Urinary bladder (tissue), 4 donors: ENCODE measurements around the gene FSTL5. TPM values are rescaled to one million over a fixed set of nuclear protein-coding genes. Genes with fewer than 3 reads are reported as not detected.

Source experiments
- DNase-seq: peaks from one replicate; pipeline ENCODE4 v3.0.0-alpha.2; 2015; ENCODE audit errors: extremely low spot score
- H3K27ac ChIP-seq: one replicate; pipeline ENCODE4 v1.5.1; 2013; ENCODE audit warnings: low read depth, mild to moderate bottlenecking, moderate library complexity
- H3K36me3 ChIP-seq: one replicate; pipeline ENCODE4 v1.6.1; 2013; ENCODE audit warnings: mild to moderate bottlenecking, moderate library complexity; ENCODE audit not compliant: insufficient read depth
- H3K4me1 ChIP-seq: one replicate; pipeline ENCODE4 v1.6.1; 2013; ENCODE audit warnings: mild to moderate bottlenecking, moderate library complexity; ENCODE audit not compliant: insufficient read depth
- H3K4me3 ChIP-seq: one replicate; pipeline ENCODE4 v1.5.1; 2013; ENCODE audit warnings: low read depth, low read length
- WGBS: extraction: QIAGEN DNeasy Blood & Tissue Kit; methylation state at CpG from one replicate; pipeline ENCODE4 v1.1.7; 2013; 5-methylcytosine and 5-hydroxymethylcytosine counted together
- polyA plus RNA-seq: library from polyadenylated mRNA; stranded (reverse); fragments of 200-250 nt; gene quantifications from one replicate; pipeline ENCODE4 v1.2.3, GENCODE V29; 2013
- total RNA-seq: library from RNA; depleted of rRNA; stranded (reverse); fragments of >200 nt; gene quantifications from one replicate; pipeline ENCODE4 v1.2.3, GENCODE V29; 2014
- donor health status: healthy with polysubstance abuse.
- donor health status: healthy.

Gene FSTL5
- total and polyA plus RNA-seq, 2 donors = 0.06 to 2.1 TPM

- no peaks in the 10 kb centered on the region for H3K4me1 ChIP-seq
- no peak overlapping the region for H3K27ac ChIP-seq
- 67% methylated on average over 3 of the region's 3 CpGs for WGBS
- H3K4me3 ChIP-seq = no peak overlapping the region
- H3K36me3 ChIP-seq = no peaks in the 10 kb centered on the region
- DNase-seq = no peak
These were observed 507.2 kb downstream of the FSTL5 start for GRCh38 chr4:161656594-161656993.

DNA sequence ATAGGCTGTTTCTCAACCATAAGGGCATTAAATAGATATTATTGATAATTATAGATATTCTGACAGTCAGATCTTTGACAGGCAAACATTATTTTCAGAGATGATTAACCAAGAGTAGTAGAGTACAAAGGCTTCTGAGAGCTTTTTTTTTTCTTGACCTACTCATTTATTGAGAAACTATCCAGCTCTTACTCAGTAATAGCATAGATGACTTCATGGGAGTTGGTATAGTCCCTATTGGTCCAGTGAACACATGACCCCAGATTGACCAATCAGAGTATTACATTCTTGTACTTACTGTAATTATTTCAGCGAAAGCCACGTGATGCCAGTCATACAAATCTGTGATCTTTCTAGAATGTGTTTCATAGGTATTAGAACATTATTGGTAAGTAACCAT lies 508.7 kb downstream of the FSTL5 start:
- Histone ChIP-seq H3K27ac (no peak overlapping the region), H3K4me3 (no peak overlapping the region), H3K36me3 (no peaks in the 10 kb centered on the region), H3K4me1 (no peaks in the 10 kb centered on the region)
- no peak for DNase-seq
- WGBS = 92% methylated on average over 2 of the region's 2 CpGs

DNA sequence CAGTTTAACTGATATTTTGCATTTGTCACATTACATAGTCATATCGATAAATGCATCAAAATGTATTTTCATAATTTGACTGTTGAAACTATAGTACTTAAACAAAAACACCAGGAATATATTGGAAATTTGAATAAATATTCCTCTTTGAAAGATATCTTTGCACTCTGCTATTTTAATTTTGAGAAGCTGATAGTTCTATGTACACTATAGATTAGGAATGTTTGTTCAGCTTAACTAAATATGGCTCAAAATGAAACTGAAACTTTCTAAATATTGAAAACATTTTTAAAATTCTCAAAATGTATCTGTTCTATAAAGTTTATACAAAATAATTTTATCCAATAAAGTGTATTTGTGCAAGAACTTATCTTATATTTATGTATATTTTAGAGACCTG lies 510.1 kb downstream of the FSTL5 start:
- Histone ChIP-seq H3K4me3 (no peak overlapping the region), H3K27ac (no peak overlapping the region), H3K36me3 (no peaks in the 10 kb centered on the region), H3K4me1 (no peaks in the 10 kb centered on the region)
- WGBS = 96% methylated on average over 1 of the region's 1 CpG
- no peak for DNase-seq

DNA sequence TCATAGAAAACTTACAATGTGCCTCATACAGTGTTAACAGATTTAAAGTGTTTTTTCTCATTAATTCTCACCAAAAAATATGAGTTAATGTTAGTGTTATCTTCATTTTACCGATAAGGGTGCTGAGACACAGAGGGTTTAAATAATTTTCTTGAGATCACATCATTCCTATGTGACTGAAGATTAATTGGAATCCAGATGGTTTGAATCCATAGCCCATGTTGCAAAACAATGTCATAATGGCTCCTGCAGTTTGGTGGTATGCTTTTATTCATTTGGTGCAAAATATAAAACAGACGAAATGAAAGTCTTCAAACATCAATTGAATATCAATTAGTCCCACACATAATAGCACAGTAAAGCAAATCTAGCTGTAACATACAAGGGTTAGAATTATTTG lies 512.2 kb downstream of the FSTL5 start:
- no peaks in the 10 kb centered on the region for H3K36me3 ChIP-seq
- DNase-seq = no peak
- no peak overlapping the region for H3K4me3 ChIP-seq
- no peak overlapping the region for H3K27ac ChIP-seq
- H3K4me1 ChIP-seq = no peaks in the 10 kb centered on the region
- 74% methylated on average over 2 of the region's 2 CpGs for WGBS

DNA sequence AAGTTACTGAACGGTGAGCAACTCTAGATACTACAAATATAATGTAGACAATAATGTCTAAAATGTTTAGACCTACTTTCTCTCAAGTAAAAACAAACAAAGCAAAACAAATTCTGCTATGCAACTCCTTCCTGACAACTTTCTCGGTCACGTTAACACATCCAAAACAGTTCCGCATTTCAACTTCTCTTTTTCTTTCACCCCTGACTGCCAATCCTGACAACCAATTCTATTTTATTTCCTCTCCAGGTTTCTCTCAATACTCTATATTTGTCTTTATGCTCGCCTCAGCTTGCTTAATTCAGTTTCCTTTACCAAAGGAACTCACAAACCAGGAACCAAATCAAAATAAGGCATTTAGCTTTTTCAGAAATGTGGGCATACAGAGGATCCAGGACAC lies 513.0 kb downstream of the FSTL5 start:
- Histone ChIP-seq H3K27ac (no peak overlapping the region), H3K4me1 (no peaks in the 10 kb centered on the region), H3K4me3 (no peak overlapping the region), H3K36me3 (no peaks in the 10 kb centered on the region)
- DNase-seq = no peak
- WGBS = 80% methylated on average over 5 of the region's 5 CpGs

GRCh38 chr4:161647757-161648156 lies 516.0 kb downstream of the FSTL5 start:
- Histone ChIP-seq H3K36me3 (no peaks in the 10 kb centered on the region), H3K4me3 (no peak overlapping the region), H3K4me1 (no peaks in the 10 kb centered on the region), H3K27ac (no peak overlapping the region)
- WGBS = 88% methylated on average over 12 of the region's 12 CpGs
- no peak for DNase-seq

GRCh38 chr4:161642708-161643107 lies 521.1 kb downstream of the FSTL5 start:
- H3K36me3 ChIP-seq = no peaks in the 10 kb centered on the region
- no peak for DNase-seq
- no peaks in the 10 kb centered on the region for H3K4me1 ChIP-seq
- no peak overlapping the region for H3K27ac ChIP-seq
- 31% methylated on average over 1 of the region's 1 CpG for WGBS
- no peak overlapping the region for H3K4me3 ChIP-seq

DNA sequence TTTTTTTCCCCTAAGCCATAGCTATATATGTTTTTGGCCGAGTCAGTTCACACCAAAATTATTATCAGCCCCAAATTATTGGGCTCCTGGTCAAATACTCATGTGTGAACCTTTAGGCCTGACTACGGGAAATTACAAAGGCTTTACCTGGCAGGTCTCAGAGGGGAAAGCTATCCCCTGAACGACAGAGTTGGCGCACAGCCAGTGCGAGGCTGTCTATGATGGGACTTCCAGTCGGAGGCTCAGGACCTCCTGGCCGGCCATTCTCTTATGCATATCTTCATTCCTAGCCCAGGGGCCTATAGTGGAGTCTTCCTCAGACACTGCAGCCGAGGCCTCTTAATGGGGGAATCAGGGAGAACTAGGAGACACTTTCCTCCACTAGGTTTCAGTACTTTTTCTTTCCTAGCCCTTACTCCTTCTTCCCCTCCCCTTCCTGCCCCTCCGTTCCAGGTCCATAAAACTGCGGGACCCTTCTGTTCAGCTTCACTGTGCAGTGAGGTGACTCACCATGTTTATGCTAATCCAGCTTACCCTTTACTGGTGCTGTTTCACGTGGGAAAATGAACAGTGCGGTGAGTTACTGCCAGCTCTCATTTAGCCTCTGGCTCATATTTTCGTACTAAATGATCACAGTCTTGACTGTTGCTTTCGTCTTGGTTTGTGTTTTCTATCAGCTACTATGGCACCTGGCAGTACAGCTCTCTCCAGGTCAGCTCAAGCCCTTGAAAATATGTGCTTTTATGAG lies 533.9 kb downstream of the FSTL5 start:
- no peak overlapping the region for H3K27ac ChIP-seq
- H3K4me1 ChIP-seq = no peaks in the 10 kb centered on the region
- no peak for DNase-seq
- H3K36me3 ChIP-seq = no peaks in the 10 kb centered on the region
- WGBS = 69% methylated on average over 14 of the region's 14 CpGs
- H3K4me3 ChIP-seq = no peak overlapping the region

GRCh38 chr4:161604516-161605300 lies 559.1 kb downstream of the FSTL5 start:
- 58% methylated on average over 4 of the region's 4 CpGs for WGBS
- no peaks in the 10 kb centered on the region for H3K4me1 ChIP-seq
- H3K4me3 ChIP-seq = no peak overlapping the region
- H3K27ac ChIP-seq = no peak overlapping the region
- no peaks in the 10 kb centered on the region for H3K36me3 ChIP-seq
- DNase-seq = no peak

DNA sequence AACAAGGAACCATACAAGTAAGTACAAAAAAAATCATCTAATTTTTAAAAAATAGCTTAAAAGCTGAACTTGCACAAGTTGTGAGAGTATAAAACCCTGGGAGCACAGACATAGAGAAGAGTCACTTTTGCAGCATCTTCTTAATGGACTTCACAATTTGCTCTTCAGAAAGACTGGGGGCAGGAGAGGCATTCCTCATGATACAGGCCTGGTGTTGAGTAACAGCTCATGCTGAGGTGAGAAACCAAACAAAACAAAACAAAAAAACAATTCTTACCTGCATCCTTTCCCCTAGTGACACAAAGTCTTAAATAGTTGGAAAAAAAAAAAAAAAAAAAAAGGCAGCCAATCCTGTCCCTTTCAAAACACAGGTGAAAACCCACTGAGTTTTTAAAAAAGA lies 562.8 kb downstream of the FSTL5 start:
- Histone ChIP-seq H3K27ac (no peak overlapping the region), H3K4me3 (no peak overlapping the region), H3K36me3 (no peaks in the 10 kb centered on the region), H3K4me1 (no peaks in the 10 kb centered on the region)
- DNase-seq = no peak

- H3K36me3 ChIP-seq = no peaks in the 10 kb centered on the region
- no peak overlapping the region for H3K27ac ChIP-seq
- H3K4me3 ChIP-seq = no peak overlapping the region
- H3K4me1 ChIP-seq = no peaks in the 10 kb centered on the region
- DNase-seq = no peak
- 55% methylated on average over 2 of the region's 2 CpGs for WGBS
These were observed 568.5 kb downstream of the FSTL5 start for GRCh38 chr4:161595230-161595771.

- no peak for DNase-seq
- no peak overlapping the region for H3K4me3 ChIP-seq
- no peak overlapping the region for H3K27ac ChIP-seq
- H3K4me1 ChIP-seq = no peaks in the 10 kb centered on the region
- 82% methylated on average over 6 of the region's 6 CpGs for WGBS
- H3K36me3 ChIP-seq = no peaks in the 10 kb centered on the region
These were observed 578.8 kb downstream of the FSTL5 start for GRCh38 chr4:161585011-161585410.

GRCh38 chr4:161583549-161583948 lies 580.3 kb downstream of the FSTL5 start:
- no peaks in the 10 kb centered on the region for H3K36me3 ChIP-seq
- no peaks in the 10 kb centered on the region for H3K4me1 ChIP-seq
- no peak for DNase-seq

More at GRCh38 chr4:161583549-161583948, 580.3 kb downstream of the FSTL5 start:
- H3K4me3 ChIP-seq = no peak overlapping the region
- H3K27ac ChIP-seq = no peak overlapping the region
